Femur (tissue), 1 donor: ENCODE measurements around the gene KCNG2.

Experiments used
- DNase-seq: peaks from one replicate; pipeline ENCODE4 v3.0.0-alpha.2; 2017

KCNG2 gene

GRCh38 chr18:79912409-79912991 is 114.8 kb downstream of the KCNG2 start:
- DNase-seq = no peak

GRCh38 chr18:79912994-79913831 is 115.5 kb downstream of the KCNG2 start:
- no peak for DNase-seq

- no peak for DNase-seq
These were observed 116.9 kb downstream of the KCNG2 start for GRCh38 chr18:79914614-79915160.

- no peak for DNase-seq
These were observed 117.7 kb downstream of the KCNG2 start for GRCh38 chr18:79915161-79916127.

- no peak for DNase-seq
These were observed 118.4 kb downstream of the KCNG2 start for GRCh38 chr18:79916128-79916494.

GRCh38 chr18:79916546-79917168 is 118.9 kb downstream of the KCNG2 start:
- no peak for DNase-seq

- DNase-seq = no peak
These were observed 119.6 kb downstream of the KCNG2 start for GRCh38 chr18:79917169-79917852.

- no peak for DNase-seq
These were observed 120.3 kb downstream of the KCNG2 start for GRCh38 chr18:79917853-79918614.

GRCh38 chr18:79918615-79919011 is 120.9 kb downstream of the KCNG2 start:
- no peak for DNase-seq

- DNase-seq = no peak
These were observed 121.4 kb downstream of the KCNG2 start for GRCh38 chr18:79919089-79919488.

- DNase-seq = no peak
These were observed 124.5 kb downstream of the KCNG2 start for GRCh38 chr18:79921984-79922965.

GRCh38 chr18:79922971-79923411 is 125.3 kb downstream of the KCNG2 start:
- no peak for DNase-seq

- no peak for DNase-seq
These were observed 126.3 kb downstream of the KCNG2 start for GRCh38 chr18:79923896-79924585.

- peak; percentile 68 for DNase-seq
These were observed 127.3 kb downstream of the KCNG2 start for GRCh38 chr18:79924814-79925731.

GRCh38 chr18:79926306-79926705 is 128.6 kb downstream of the KCNG2 start:
- DNase-seq = no peak

GRCh38 chr18:79926715-79927606 is 129.2 kb downstream of the KCNG2 start:
- no peak for DNase-seq
